MV-4-11 (cell line): ENCODE data around the gene PAPPA2.
"Not testable (repeated sequence)": the region's sequence is repeated elsewhere in the genome, so short reads cannot be mapped to it uniquely, and the experiment has no call there.

Source experiments
- DNase-seq: peaks from one replicate; lab custom pipeline; 2025; lab: John Stamatoyannopoulos, UW

The PAPPA2 gene

DNA sequence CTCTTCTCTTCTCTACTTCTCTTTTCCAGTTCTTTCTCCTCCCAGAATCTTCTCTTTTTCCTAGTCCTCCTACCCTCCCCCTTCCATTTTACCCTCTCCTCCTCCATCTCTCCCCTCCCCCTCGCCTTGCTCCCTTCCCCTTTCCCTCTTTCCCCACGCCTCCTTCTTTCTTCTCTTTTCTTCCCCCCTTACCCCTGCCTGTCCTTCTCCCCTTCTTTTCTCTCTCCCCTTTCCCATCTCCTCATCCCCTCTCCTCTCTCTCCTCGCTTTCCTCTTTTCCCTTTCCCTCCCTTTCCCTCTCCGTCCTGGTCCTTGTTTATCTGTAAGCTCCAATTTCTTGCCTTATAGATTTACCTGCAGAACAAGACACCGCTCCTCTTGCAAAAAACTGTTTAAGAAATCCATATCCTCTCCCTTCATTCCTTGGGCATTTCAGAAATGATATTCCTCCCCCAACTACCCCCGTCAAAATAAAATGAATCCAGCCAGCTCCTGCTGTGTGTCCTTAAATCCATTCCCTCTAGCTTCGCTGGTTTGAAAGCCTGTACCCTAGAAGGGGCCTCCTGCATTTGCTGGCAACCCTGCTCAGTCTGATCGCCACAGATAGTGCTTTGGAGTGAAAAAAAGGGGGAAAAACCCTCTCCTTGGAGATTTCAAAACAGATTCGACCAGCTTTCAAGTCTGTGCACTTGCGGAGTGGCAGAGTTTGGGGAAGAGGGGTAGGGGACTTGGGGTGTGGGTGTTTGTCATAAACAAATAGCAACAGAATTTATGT lies 89.4 kb downstream of the PAPPA2 start:
- DNase-seq: no peak

DNA sequence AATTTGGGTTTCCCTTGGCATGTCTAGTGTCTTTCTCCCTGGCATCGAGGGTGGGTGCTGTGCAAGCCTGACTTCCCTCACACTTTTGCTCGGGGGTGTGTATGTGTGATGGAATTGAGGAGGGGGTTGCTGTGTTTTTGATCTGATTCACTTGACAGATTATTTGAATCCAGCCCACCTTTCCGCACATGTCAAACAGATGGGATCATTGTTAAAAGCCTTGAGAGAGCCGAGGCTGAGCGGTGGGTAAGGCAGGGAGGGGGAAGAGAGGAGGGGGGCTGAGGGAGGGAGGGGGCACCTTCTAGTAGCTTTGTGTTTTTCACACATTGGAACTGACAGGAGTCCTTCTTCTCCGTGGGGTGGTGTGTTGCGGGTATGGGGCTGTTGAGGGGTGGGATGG lies 90.0 kb downstream of the PAPPA2 start:
- no peak for DNase-seq

DNA sequence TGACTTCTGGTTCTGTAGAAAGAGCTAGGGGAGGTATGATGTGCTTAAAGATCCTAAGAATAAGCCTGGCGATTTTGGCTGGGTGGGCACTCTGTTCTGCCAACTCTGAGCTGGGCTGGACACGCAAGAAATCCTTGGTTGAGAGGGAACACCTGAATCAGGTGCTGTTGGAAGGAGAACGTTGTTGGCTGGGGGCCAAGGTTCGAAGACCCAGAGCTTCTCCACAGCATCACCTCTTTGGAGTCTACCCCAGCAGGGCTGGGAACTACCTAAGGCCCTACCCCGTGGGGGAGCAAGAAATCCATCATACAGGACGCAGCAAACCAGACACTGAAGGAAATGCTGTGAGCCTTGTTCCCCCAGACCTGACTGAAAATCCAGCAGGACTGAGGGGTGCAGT lies 93.3 kb downstream of the PAPPA2 start:
- DNase-seq: no peak

DNA sequence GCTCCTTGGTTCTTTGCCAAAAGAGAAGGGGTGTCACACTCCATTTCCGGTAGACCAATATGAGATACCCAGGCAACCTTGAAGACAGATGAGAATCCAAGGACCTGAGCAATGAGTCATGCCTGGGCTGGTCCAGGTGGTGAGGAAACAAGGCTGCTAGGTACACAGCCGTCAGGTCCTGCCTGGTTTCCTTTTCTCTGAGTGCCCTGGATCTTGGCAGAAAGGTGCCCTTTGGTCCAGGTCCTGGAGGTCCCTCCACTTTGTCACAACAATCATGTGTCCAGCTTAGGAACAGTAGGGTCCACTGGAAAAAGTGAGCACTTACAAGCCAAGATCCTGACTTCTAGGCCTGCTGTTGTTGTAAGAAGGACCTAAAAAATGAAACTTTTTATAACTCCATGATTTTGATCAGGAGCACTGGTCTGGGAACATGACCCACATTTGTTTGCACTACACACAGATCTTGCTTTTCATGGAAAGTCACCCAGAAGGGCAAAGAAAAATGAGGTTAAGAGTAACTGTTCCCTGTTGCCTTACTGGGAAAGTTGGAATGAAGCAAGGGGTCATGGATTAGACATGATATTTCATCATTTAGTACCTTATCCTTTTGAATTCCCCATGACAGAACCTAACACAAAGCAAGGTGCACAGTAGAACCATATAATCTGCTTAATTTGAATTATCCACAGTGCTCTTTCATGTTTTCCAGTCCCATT lies 94.7 kb downstream of the PAPPA2 start:
- no peak for DNase-seq

GRCh38 chr1:176558561-176558960 lies 95.6 kb downstream of the PAPPA2 start:
- no peak for DNase-seq

DNA sequence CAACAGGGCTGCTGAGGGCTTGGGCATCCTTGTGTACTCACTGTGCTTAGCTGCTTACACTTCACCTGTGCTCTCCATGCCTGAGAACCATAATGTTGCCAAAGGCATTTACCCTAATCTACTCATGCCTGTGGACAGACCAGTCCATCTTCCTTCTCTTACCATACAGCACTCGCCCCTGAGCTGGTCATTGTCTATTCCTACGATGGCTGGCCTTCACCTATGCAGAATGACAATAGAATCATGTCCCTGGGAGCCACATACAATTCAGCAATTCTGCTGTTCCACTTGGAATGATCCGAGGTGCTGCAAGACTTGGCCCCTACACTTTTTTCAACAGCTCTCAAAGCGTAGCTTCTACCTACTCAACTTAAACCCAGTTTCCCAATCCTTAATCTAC lies 96.5 kb downstream of the PAPPA2 start:
- no peak for DNase-seq

DNA sequence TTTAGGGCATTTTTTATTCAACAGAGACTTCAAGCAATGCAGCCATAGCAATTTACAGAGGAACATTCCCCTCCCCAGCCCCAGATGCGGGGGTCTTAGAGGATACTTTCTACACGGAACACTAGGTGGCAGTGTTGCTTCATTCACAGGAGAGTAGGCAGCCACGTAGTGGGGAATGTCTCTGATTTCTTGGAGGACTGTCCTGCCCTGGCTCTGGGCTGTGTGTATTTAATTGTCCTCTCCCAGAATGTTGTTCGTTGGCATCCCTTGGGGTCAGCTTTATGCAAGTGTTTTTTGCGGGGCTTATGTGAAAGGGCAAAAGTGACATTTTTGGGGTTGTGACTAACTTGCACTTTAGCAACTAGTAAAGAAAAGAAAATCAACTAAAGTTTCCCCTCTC lies 96.9 kb downstream of the PAPPA2 start:
- peak; percentile 31 for DNase-seq

GRCh38 chr1:176560681-176561080 lies 97.7 kb downstream of the PAPPA2 start:
- no peak for DNase-seq

DNA sequence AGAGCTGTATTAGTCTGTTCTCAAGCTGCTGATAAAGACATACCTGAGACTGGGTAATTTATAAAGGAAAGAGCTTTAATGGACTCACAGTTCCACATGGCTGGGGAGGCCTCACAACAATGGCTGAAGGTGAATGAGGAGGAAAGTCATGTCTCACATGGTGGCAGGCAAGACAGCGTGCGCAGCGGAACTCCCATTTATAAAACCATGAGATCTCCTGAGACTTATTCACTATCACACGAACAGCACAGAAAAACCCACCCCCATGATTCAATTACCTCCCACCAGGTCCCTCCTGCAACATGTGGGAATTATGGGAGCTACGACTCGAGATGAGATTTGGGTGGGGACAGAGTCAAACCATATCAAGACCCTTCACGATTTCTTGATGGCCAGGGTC lies 98.8 kb downstream of the PAPPA2 start:
- not testable (repeated sequence) for DNase-seq

- DNase-seq: no peak
Measured at GRCh38 chr1:176566004-176566975, 103.3 kb downstream of the PAPPA2 start.

DNA sequence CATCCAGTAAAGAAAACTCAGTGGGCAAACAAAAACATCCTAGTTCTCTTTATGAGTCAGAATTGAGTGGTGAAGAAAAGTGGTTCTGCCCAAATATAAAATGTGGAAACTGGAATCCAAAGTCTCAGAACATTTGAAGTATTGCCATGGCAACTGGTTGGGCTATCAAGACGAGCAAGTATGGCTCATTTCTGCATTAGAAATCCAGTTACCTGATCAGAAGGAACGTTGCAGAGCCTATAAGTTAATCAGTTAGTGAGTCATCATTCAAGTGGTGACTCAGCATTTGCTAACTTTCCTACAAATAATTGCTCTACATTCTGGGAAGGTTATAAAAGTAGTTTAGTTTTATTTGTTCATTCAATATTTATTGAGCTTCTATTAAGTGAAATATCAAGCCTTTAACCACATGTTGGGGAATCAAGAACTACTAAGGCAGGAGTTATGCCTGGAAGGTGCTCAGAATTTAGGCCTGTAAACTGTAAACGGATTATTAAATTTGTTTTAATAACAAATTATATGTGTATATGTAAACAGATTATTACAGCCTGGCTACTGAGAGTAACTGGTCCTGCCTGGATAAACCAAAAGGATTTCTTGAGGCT lies 104.3 kb downstream of the PAPPA2 start:
- peak; percentile 14 for DNase-seq

- no peak for DNase-seq
Measured at GRCh38 chr1:176568185-176568584, 105.2 kb downstream of the PAPPA2 start.

DNA sequence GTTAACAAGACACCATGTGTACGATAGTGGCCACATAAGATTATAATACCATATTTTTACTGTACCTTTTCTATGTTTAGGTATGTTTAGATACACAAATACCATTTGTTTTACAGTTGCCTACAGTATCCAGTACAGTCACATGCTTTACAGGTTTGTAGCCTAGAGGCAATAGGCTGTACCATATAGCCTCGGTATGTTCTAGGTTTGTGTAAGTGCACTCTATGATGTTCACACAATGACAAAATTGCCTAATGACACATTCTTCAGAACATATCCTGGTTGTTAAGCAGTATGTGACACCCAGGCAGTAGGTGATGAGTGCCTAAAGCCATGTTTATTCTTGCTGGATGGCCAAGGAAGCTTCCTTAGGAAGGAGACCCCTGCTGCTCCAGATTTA lies 111.8 kb downstream of the PAPPA2 start:
- no peak for DNase-seq

DNA sequence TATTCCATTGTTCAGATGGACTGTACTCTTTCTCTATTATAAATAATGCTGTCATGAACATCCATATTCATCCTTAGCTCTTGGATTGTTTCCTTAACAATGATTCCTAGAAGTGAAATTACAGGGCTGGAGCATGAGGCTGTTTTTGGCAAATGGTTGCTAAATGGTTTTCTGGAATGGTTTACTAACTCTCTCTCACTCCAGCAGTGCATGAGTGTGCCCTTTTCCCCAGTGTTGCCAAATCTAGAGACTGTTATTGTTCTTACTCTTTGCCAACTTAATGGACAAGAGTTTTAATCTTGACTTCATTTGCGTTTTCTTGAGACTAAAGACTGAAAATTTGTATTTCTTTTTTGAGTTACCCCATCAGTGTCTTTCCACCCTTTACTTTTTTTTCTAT lies 113.0 kb downstream of the PAPPA2 start:
- DNase-seq: no peak

GRCh38 chr1:176576670-176577069 lies 113.7 kb downstream of the PAPPA2 start:
- no peak for DNase-seq

- no peak for DNase-seq
Measured at GRCh38 chr1:176577646-176578197, 114.7 kb downstream of the PAPPA2 start.

- DNase-seq: no peak
Measured at GRCh38 chr1:176579087-176579486, 116.1 kb downstream of the PAPPA2 start.

DNA sequence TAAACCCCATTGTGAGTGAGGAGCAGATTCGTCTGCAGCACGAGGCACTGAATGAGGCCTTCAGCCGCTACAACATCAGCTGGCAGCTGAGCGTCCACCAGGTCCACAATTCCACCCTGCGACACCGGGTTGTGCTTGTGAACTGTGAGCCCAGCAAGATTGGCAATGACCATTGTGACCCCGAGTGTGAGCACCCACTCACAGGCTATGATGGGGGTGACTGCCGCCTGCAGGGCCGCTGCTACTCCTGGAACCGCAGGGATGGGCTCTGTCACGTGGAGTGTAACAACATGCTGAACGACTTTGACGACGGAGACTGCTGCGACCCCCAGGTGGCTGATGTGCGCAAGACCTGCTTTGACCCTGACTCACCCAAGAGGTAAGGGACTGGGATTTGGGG lies 132.2 kb downstream of the PAPPA2 start:
- no peak for DNase-seq

GRCh38 chr1:176601348-176601747 lies 138.4 kb downstream of the PAPPA2 start:
- peak; percentile 65 for DNase-seq

DNA sequence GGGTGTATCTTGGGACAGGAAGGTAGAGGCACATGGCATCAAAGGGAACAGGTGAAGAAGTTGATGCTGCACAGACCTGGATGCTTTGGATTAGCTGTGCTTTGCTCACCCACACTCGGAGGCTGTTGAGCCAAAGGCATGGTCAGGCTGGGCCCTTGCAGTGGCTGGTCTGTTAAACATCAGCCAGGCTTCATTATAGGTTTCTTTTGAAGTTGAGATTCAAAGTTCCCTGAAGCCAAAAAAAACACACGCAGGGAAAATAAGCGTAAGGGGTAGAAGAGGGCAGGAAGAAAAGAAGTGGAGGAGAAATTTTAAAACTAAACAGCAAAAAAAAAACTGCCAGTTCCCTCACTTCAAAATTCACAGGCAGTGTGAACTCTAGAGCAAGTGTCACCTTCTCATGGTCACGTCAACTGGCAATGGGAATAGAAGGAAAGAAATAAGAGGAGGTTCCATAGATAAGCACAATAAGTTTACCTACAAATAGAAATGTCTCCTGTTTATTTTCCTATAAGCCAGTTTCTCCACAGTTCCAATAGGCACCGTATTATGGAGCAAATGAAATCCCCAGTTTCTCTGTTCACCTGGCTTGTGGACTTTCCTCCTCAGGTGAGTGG lies 139.5 kb downstream of the PAPPA2 start:
- no peak for DNase-seq

GRCh38 chr1:176603696-176604095 lies 140.7 kb downstream of the PAPPA2 start:
- DNase-seq: no peak
